GM23338 (cell line): ENCODE measurements around the gene ADGRG1. TPM values are rescaled to one million over a fixed set of nuclear protein-coding genes. Genes with fewer than 3 reads are reported as not detected.

Source experiments
- ATAC-seq: fragments of 200-7000 bp; cut with Tn5 transposase; 3 replicates; pipeline ENCODE4 v1.9.1; 2020
- DNase-seq: peaks from one replicate; pipeline ENCODE4 v3.0.0-alpha.2; 2015; ENCODE audit warnings: low spot score
- H2AFZ ChIP-seq: fragments of 200-600 bp; sonication (generic); 2 replicates; pipeline ENCODE4 v1.8.0; 2016; ENCODE audit warnings: antibody characterized with exemption, mild to moderate bottlenecking, moderate library complexity
- H3F3A ChIP-seq: fragments of 200-600 bp; sonication (generic); replicated peaks from 2 replicates; pipeline ENCODE4 v1.8.0; 2017; ENCODE audit warnings: antibody characterized with exemption, mixed run types, low read depth
- H3K27ac ChIP-seq: fragments of 200-600 bp; sonication (generic); 2 replicates; pipeline ENCODE4 v1.6.1; 2016; ENCODE audit warnings: low read depth
- H3K27me3 ChIP-seq: fragments of 200-600 bp; sonication (generic); 2 replicates; pipeline ENCODE4 v1.8.0; 2016; ENCODE audit warnings: mild to moderate bottlenecking, mixed run types, moderate library complexity; ENCODE audit not compliant: insufficient read depth
- H3K36me3 ChIP-seq: fragments of 200-600 bp; sonication (generic); 2 replicates; pipeline ENCODE4 v1.8.0; 2016; ENCODE audit warnings: mild to moderate bottlenecking; ENCODE audit not compliant: insufficient read depth
- H3K4me1 ChIP-seq: fragments of 200-600 bp; sonication (generic); 2 replicates; pipeline ENCODE4 v1.8.0; 2016; ENCODE audit warnings: mild to moderate bottlenecking, moderate library complexity; ENCODE audit not compliant: insufficient read depth
- H3K4me2 ChIP-seq: fragments of 200-600 bp; sonication (generic); 2 replicates; pipeline ENCODE4 v1.7.1; 2017; ENCODE audit warnings: mixed run types
- H3K4me3 ChIP-seq: fragments of 200-600 bp; sonication (generic); 2 replicates; pipeline ENCODE4 v1.6.1; 2016; ENCODE audit warnings: mixed run types
- H3K79me2 ChIP-seq: fragments of 200-600 bp; sonication (generic); replicated peaks from 2 replicates; pipeline ENCODE4 v1.8.0; 2017; ENCODE audit warnings: mild to moderate bottlenecking; ENCODE audit not compliant: insufficient read depth
- H3K9me2 ChIP-seq: fragments of 200-600 bp; sonication (generic); 2 replicates; pipeline ENCODE4 v1.8.0; 2017; ENCODE audit not compliant: insufficient read depth
- H4K20me1 ChIP-seq: fragments of 200-600 bp; sonication (generic); replicated peaks from 2 replicates; pipeline ENCODE4 v1.8.0; 2017; ENCODE audit warnings: mild to moderate bottlenecking; ENCODE audit not compliant: insufficient read depth
- H3K27ac Mint-ChIP-seq: 2 replicates; pipeline ENCODE4 v1.8.0; 2020; ENCODE audit warnings: inconsistent platforms, mild to moderate bottlenecking, moderate library complexity, mixed read lengths
- H3K27me3 Mint-ChIP-seq: 3 replicates; pipeline ENCODE4 v1.8.0; 2022; ENCODE audit warnings: low read depth, mild to moderate bottlenecking, moderate library complexity, mixed read lengths, inconsistent platforms; ENCODE audit not compliant: insufficient read depth, poor library complexity
- H3K36me3 Mint-ChIP-seq: 3 replicates; pipeline ENCODE4 v1.8.0; 2021; ENCODE audit warnings: low read depth, mild to moderate bottlenecking, inconsistent platforms, moderate library complexity, mixed read lengths
- H3K4me1 Mint-ChIP-seq: 3 replicates; pipeline ENCODE4 v1.8.0; 2020; ENCODE audit warnings: mild to moderate bottlenecking, inconsistent platforms, mixed read lengths
- H3K4me3 Mint-ChIP-seq: 3 replicates; pipeline ENCODE4 v1.8.0; 2021; ENCODE audit warnings: moderate library complexity, mild to moderate bottlenecking, inconsistent platforms, mixed read lengths
- H3K9me3 Mint-ChIP-seq: 3 replicates; pipeline ENCODE4 v1.8.0; 2020; ENCODE audit warnings: moderate library complexity, mild to moderate bottlenecking, inconsistent platforms, mixed read lengths
- CREB1 ChIP-seq: fragments of 250-450 bp; sonication (Bioruptor Pico); IDR thresholded peaks from 2 replicates; pipeline ENCODE4 v1.5.0; 2020; ENCODE audit warnings: low read depth, mild to moderate bottlenecking, moderate library complexity
- EZH2phosphoT487 ChIP-seq: fragments of 200-600 bp; sonication (generic); IDR thresholded peaks from one replicate; pipeline ENCODE4 v1.8.1; 2018; ENCODE audit warnings: antibody characterized with exemption; ENCODE audit not compliant: unreplicated experiment
- NANOG ChIP-seq: IDR thresholded peaks from 2 replicates; pipeline ENCODE4 v1.6.1; 2016; ENCODE audit warnings: antibody characterized with exemption, borderline replicate concordance
- ZNF331 ChIP-seq: fragments of 250-450 bp; sonication (Bioruptor Pico); IDR thresholded peaks from 2 replicates; pipeline ENCODE4 v1.5.0; 2020; ENCODE audit warnings: low read depth, mild to moderate bottlenecking, moderate library complexity
- polyA plus RNA-seq: library from polyadenylated mRNA; unstranded; fragments of >200 nt; fragmentation: Nextera tagmentation; extraction: Ambion mirVana; gene quantifications from 2 replicates; pipeline ENCODE4 v1.2.1, GENCODE V29; 2016
- total RNA-seq: library from RNA; depleted of rRNA; stranded (reverse); fragments of >200 nt; shearing (Covaris generic); gene quantifications from 2 replicates; pipeline ENCODE4 v1.2.3, GENCODE V29; 2014
- TF ChIP-seq, protein P1 (sequence below): IDR thresholded peaks from 2 replicates; pipeline ENCODE4 v1.6.1; 2016; ENCODE audit warnings: antibody characterized with exemption
- TF ChIP-seq, protein P2 (sequence below): fragments of 250-450 bp; sonication (Bioruptor Pico); IDR thresholded peaks from 2 replicates; pipeline ENCODE4 v1.5.0; 2020; ENCODE audit warnings: mild to moderate bottlenecking, moderate library complexity

ADGRG1 gene
- total and polyA plus RNA-seq, 2 experiments from 2014 or later, result 0.14 to 0.47 TPM

DNA sequence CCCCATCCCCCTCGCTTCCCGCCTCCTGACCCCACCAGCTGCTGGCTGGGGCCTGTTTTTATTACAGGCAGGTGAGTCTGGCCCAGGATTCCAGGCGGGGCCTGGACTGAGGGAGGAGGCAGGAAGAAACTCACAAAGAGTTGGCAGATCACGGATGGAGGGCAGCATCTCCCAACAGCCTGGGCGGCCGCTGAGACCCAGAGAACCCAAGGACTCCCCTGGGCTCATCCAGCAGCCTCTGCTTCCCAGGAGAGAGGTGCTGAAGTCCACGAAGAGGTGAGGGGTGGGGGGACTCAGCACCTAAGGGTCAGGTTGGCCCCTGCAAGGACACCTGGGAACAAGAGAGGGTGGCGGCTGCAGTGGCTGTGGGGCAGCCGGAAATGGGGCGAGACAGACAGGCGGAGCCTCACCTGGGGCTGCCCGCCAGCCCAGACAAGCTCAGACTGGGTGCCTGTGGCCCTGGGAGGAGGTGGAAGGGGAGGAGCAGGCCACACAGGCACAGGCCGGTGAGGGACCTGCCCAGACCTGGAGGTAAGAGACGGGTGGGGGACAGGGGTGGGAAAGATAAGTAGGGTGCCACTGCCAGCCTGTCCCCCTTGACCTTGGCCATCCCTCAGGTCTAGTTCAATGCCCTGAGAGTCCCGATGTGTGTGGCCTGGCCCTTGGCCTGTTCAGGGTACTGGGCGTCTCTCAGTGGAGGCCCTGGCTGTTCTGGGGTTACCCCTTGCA lies 8.7 kb upstream of the ADGRG1 start:
- H3K4me1 Mint-ChIP-seq, result peaks cover 37% of the 10 kb centered on the region
- H3K9me3 Mint-ChIP-seq, result no peaks in the 10 kb centered on the region
- Histone ChIP-seq H3K27ac (no peak overlapping the region), H3K4me2 (no peak overlapping the region), H3F3A (no peaks in the 10 kb centered on the region), H3K4me3 (no peak overlapping the region), H3K36me3 (no peaks in the 10 kb centered on the region), H4K20me1 (no peaks in the 10 kb centered on the region), H3K27me3 (no peaks in the 10 kb centered on the region), H3K9me2 (no peaks in the 10 kb centered on the region), H2AFZ (peak overlapping the region; percentile 90), H3K4me1 (0 out of 2 replicates have a peak, but pooled peaks cover 5% of the 10 kb centered on the region), H3K79me2 (no peaks in the 10 kb centered on the region)
- H3K27me3 Mint-ChIP-seq, result peaks cover 14% of the 10 kb centered on the region
- no peak overlapping the region for H3K4me3 Mint-ChIP-seq
- no peak overlapping the region for H3K27ac Mint-ChIP-seq
- H3K36me3 Mint-ChIP-seq, result no peaks in the 10 kb centered on the region
- TF ChIP-seq, protein P1, sequence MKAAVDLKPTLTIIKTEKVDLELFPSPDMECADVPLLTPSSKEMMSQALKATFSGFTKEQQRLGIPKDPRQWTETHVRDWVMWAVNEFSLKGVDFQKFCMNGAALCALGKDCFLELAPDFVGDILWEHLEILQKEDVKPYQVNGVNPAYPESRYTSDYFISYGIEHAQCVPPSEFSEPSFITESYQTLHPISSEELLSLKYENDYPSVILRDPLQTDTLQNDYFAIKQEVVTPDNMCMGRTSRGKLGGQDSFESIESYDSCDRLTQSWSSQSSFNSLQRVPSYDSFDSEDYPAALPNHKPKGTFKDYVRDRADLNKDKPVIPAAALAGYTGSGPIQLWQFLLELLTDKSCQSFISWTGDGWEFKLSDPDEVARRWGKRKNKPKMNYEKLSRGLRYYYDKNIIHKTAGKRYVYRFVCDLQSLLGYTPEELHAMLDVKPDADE, result no peak
- TF ChIP-seq CREB1 (CRISPR knock-in tag) (no peak), NANOG (no peak), EZH2phosphoT487 (no peak), ZNF331 (CRISPR knock-in tag) (no peak)
- TF ChIP-seq, protein P2, sequence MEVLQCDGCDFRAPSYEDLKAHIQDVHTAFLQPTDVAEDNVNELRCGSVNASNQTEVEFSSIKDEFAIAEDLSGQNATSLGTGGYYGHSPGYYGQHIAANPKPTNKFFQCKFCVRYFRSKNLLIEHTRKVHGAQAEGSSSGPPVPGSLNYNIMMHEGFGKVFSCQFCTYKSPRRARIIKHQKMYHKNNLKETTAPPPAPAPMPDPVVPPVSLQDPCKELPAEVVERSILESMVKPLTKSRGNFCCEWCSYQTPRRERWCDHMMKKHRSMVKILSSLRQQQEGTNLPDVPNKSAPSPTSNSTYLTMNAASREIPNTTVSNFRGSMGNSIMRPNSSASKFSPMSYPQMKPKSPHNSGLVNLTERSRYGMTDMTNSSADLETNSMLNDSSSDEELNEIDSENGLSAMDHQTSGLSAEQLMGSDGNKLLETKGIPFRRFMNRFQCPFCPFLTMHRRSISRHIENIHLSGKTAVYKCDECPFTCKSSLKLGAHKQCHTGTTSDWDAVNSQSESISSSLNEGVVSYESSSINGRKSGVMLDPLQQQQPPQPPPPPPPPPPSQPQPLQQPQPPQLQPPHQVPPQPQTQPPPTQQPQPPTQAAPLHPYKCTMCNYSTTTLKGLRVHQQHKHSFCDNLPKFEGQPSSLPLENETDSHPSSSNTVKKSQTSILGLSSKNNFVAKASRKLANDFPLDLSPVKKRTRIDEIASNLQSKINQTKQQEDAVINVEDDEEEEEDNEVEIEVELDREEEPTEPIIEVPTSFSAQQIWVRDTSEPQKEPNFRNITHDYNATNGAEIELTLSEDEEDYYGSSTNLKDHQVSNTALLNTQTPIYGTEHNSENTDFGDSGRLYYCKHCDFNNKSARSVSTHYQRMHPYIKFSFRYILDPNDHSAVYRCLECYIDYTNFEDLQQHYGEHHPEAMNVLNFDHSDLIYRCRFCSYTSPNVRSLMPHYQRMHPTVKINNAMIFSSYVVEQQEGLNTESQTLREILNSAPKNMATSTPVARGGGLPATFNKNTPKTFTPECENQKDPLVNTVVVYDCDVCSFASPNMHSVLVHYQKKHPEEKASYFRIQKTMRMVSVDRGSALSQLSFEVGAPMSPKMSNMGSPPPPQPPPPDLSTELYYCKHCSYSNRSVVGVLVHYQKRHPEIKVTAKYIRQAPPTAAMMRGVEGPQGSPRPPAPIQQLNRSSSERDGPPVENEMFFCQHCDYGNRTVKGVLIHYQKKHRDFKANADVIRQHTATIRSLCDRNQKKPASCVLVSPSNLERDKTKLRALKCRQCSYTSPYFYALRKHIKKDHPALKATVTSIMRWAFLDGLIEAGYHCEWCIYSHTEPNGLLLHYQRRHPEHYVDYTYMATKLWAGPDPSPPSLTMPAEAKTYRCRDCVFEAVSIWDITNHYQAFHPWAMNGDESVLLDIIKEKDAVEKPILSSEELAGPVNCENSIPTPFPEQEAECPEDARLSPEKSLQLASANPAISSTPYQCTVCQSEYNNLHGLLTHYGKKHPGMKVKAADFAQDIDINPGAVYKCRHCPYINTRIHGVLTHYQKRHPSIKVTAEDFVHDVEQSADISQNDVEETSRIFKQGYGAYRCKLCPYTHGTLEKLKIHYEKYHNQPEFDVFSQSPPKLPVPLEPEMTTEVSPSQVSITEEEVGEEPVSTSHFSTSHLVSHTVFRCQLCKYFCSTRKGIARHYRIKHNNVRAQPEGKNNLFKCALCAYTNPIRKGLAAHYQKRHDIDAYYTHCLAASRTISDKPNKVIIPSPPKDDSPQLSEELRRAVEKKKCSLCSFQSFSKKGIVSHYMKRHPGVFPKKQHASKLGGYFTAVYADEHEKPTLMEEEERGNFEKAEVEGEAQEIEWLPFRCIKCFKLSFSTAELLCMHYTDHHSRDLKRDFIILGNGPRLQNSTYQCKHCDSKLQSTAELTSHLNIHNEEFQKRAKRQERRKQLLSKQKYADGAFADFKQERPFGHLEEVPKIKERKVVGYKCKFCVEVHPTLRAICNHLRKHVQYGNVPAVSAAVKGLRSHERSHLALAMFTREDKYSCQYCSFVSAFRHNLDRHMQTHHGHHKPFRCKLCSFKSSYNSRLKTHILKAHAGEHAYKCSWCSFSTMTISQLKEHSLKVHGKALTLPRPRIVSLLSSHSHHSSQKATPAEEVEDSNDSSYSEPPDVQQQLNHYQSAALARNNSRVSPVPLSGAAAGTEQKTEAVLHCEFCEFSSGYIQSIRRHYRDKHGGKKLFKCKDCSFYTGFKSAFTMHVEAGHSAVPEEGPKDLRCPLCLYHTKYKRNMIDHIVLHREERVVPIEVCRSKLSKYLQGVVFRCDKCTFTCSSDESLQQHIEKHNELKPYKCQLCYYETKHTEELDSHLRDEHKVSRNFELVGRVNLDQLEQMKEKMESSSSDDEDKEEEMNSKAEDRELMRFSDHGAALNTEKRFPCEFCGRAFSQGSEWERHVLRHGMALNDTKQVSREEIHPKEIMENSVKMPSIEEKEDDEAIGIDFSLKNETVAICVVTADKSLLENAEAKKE (CRISPR knock-in tag), result no peak
- peak; percentile 31 for DNase-seq
- ATAC-seq, result peak; percentile 30
